Testis (tissue), 3 donors: Measurements from ENCODE around the gene IPMK. TPM values are rescaled to one million over a fixed set of nuclear protein-coding genes. Genes with fewer than 3 reads are reported as not detected.

ENCODE experiments used
- DNase-seq: peaks from one replicate; pipeline ENCODE4 v3.0.0-alpha.2; 2019
- H3K27ac ChIP-seq, 2 donors: fragments of 200-600 bp; sonication (generic); one replicate each; pipeline ENCODE4 v1.5.1; 2019
- H3K27me3 ChIP-seq: fragments of 200-600 bp; sonication (generic); one replicate; pipeline ENCODE4 v1.5.1; 2019
- H3K36me3 ChIP-seq: fragments of 200-600 bp; sonication (generic); one replicate; pipeline ENCODE4 v1.5.1; 2017; ENCODE audit warnings: low read depth; ENCODE audit errors: missing control alignments
- H3K4me1 ChIP-seq: fragments of 200-600 bp; sonication (generic); one replicate; pipeline ENCODE4 v1.5.1; 2019
- H3K4me3 ChIP-seq, 2 donors: fragments of 200-600 bp; sonication (generic); one replicate each; pipeline ENCODE4 v1.5.1; 2017 to 2019
- H3K9me3 ChIP-seq: fragments of 200-600 bp; sonication (generic); one replicate; pipeline ENCODE4 v1.5.1; 2017
- CTCF ChIP-seq, 3 experiments: fragments of 450-650 bp in 2 of 3; fragments of 200-600 bp in 1 of 3; sonication (generic) in 1 of 3; IDR thresholded peaks; one replicate each; pipeline ENCODE4 v1.5.1; 2016 to 2019; ENCODE audit warnings: antibody characterized with exemption in 3 of 3, mild to moderate bottlenecking in 2 of 3, moderate library complexity in 1 of 3
- POLR2A ChIP-seq: fragments of 450-650 bp; IDR thresholded peaks from one replicate; pipeline ENCODE4 v1.6.1; 2017; ENCODE audit warnings: antibody characterized with exemption, mild to moderate bottlenecking, moderate library complexity
- WGBS, 2 donors: methylation state at CpG; one replicate each; pipeline ENCODE4 v1.1.5; 2018; 5-methylcytosine and 5-hydroxymethylcytosine counted together
- intact Hi-C: fragments of 100-400 bp; cut with DNase I; formaldehyde crosslinking; loops from one replicate; pipeline ENCODE4 v1.15.1; 2023; ENCODE audit warnings: low total_unique reads
- polyA plus RNA-seq: library from polyadenylated mRNA; stranded (reverse); fragments of 350-450 nt; fragmentation: Illumina TruSeq; extraction: RNeasy Lipid Tissue Mini Kit (QIAGEN cat#74804); gene quantifications from one replicate; pipeline ENCODE4 v1.2.3, GENCODE V29; 2014; ENCODE audit warnings: low read depth, low replicate concordance; ENCODE audit not compliant: insufficient read depth
- total RNA-seq, 2 donors: library from RNA; depleted of rRNA; stranded (reverse); fragments of >200 nt; gene quantifications; one replicate each; pipeline ENCODE4 v1.2.3, GENCODE V29; 2016

Gene IPMK
- total and polyA plus RNA-seq, 3 donors from 2014 or later, result 3.3 to 4.3 (median 3.7) TPM

GRCh38 chr10:58293989-58294388 lies 26.3 kb upstream of the IPMK start:
- H3K9me3 ChIP-seq, result no peaks in the 10 kb centered on the region
- no peaks in the 10 kb centered on the region for H3K36me3 ChIP-seq
- no peak overlapping the region for H3K27ac ChIP-seq
- no peaks in the 10 kb centered on the region for H3K27me3 ChIP-seq
- no peak overlapping the region for H3K4me3 ChIP-seq
- TF ChIP-seq CTCF (IDR thresholded peaks at IDR 0.05), result no peak
- TF ChIP-seq POLR2A, result no peak
- intact Hi-C loops, result loop anchor here (5.0 kb wide), 1 partner anchor 112 kb away; no protein-coding TSS in a partner anchor
- 79 to 82% methylated on average over 5 of the region's 5 CpGs for WGBS, 2 donors
- no peak for DNase-seq
- no peaks in the 10 kb centered on the region for H3K4me1 ChIP-seq

- Histone ChIP-seq H3K27ac (no peak overlapping the region), H3K9me3 (no peaks in the 10 kb centered on the region), H3K27me3 (no peaks in the 10 kb centered on the region), H3K4me3 (no peak overlapping the region), H3K4me1 (no peaks in the 10 kb centered on the region), H3K36me3 (no peaks in the 10 kb centered on the region)
- peak; percentile 21 for DNase-seq
- WGBS, 2 donors, result 71 to 73% methylated on average over 5 of the region's 5 CpGs
- TF ChIP-seq POLR2A (no peak), CTCF (IDR thresholded peaks at IDR 0.05) (peak; percentile 49 to 59 (median 57))
- intact Hi-C loops, result loop anchor here (5.0 kb wide), 1 partner anchor 109 kb away; no protein-coding TSS in a partner anchor
These were observed 24.0 kb upstream of the IPMK start for GRCh38 chr10:58291538-58292174.

GRCh38 chr10:58282615-58283014 lies 14.9 kb upstream of the IPMK start:
- no peak for TF ChIP-seq CTCF (IDR thresholded peaks at IDR 0.05)
- no peak for TF ChIP-seq POLR2A
- intact Hi-C loops, result no loop called here
- 77 to 85% methylated on average over 3 of the region's 3 CpGs for WGBS, 2 donors
- Histone ChIP-seq H3K4me1 (no peaks in the 10 kb centered on the region), H3K36me3 (no peaks in the 10 kb centered on the region), H3K27ac (no peak overlapping the region), H3K4me3 (no peak overlapping the region), H3K9me3 (no peaks in the 10 kb centered on the region), H3K27me3 (no peaks in the 10 kb centered on the region)
- DNase-seq, result no peak

- TF ChIP-seq CTCF (IDR thresholded peaks at IDR 0.05) (no peak), POLR2A (no peak)
- Histone ChIP-seq H3K36me3 (no peaks in the 10 kb centered on the region), H3K27me3 (no peaks in the 10 kb centered on the region), H3K9me3 (no peaks in the 10 kb centered on the region), H3K4me1 (no peaks in the 10 kb centered on the region), H3K4me3 (no peak overlapping the region), H3K27ac (no peak overlapping the region)
- intact Hi-C loops, result no loop called here
- DNase-seq, result no peak
- WGBS, 2 donors, result 80 to 81% methylated on average over 2 of the region's 2 CpGs
These were observed 13.5 kb upstream of the IPMK start for GRCh38 chr10:58281092-58281752.
